Spleen (tissue), 11 donors: ENCODE data around the gene GPR84. TPM values are rescaled to one million over a fixed set of nuclear protein-coding genes. Genes with fewer than 3 reads are reported as not detected.

ENCODE experiments used
- DNase-seq: peaks from one replicate; pipeline ENCODE4 v3.0.0-alpha.2; 2020
- H3K27ac ChIP-seq, 8 donors: fragments of 200-600 bp; sonication (generic) in 7 of 8; 1 replicate in 4 of 8; 2 replicates in 4 of 8; pipeline versions ENCODE4 v1.5.0 to v1.8.0; 2016 to 2021; ENCODE audit warnings: inconsistent platforms in 4 of 8, mild to moderate bottlenecking in 4 of 8, moderate library complexity in 1 of 8
- H3K27me3 ChIP-seq, 7 donors: fragments of 200-600 bp; sonication (generic) in 6 of 7; replicated peaks in 1 of 7; 1 replicate in 4 of 7; 2 replicates in 3 of 7; pipeline versions ENCODE4 v1.5.0 to v1.8.0; 2016 to 2021; ENCODE audit warnings: inconsistent platforms in 3 of 7, mild to moderate bottlenecking in 1 of 7
- H3K36me3 ChIP-seq, 6 donors: fragments of 200-600 bp; sonication (generic) in 5 of 6; 1 replicate in 4 of 6; 2 replicates in 2 of 6; pipeline versions ENCODE4 v1.5.0 to v1.8.0; 2016 to 2021; ENCODE audit warnings: inconsistent platforms in 2 of 6
- H3K4me1 ChIP-seq, 6 donors: fragments of 200-600 bp; sonication (generic) in 5 of 6; 1 replicate in 3 of 6; 2 replicates in 3 of 6; pipeline versions ENCODE4 v1.5.0 to v1.8.0; 2016 to 2021; ENCODE audit warnings: inconsistent platforms in 3 of 6
- H3K4me3 ChIP-seq, 8 donors: fragments of 200-600 bp; sonication (generic) in 7 of 8; 1 replicate in 4 of 8; 2 replicates in 4 of 8; pipeline versions ENCODE4 v1.5.0 to v1.8.0; 2016 to 2021; ENCODE audit warnings: inconsistent platforms in 4 of 8, mild to moderate bottlenecking in 4 of 8, moderate library complexity in 2 of 8
- H3K9me3 ChIP-seq, 8 donors: fragments of 200-600 bp; sonication (generic) in 7 of 8; 1 replicate in 4 of 8; 2 replicates in 4 of 8; pipeline versions ENCODE4 v1.5.0 to v1.8.0; 2016 to 2021; ENCODE audit warnings: inconsistent platforms in 4 of 8
- POLR2A ChIP-seq, 3 donors: fragments of 450-650 bp; IDR thresholded peaks; one replicate each; pipeline ENCODE4 v1.5.1; 2017; ENCODE audit warnings: antibody characterized with exemption in 3 of 3, mild to moderate bottlenecking in 1 of 3
- POLR2AphosphoS5 ChIP-seq, 3 donors: sonication (generic); formaldehyde crosslinking; IDR thresholded peaks; one replicate each; pipeline ENCODE4 v1.5.1; 2017; ENCODE audit warnings: antibody characterized with exemption in 3 of 3
- WGBS, 5 donors: extraction: QIAGEN DNeasy Blood & Tissue Kit in 3 of 5; methylation state at CpG; one replicate each; pipeline versions ENCODE4 v1.1.5 to v1.1.7; 2013 to 2018; 5-methylcytosine and 5-hydroxymethylcytosine counted together
- intact Hi-C: fragments of 100-400 bp; cut with DNase I; formaldehyde crosslinking; loops from one replicate; pipeline ENCODE4 v1.15.0; 2023; ENCODE audit warnings: low total_unique reads
- polyA plus RNA-seq, 3 donors: library from polyadenylated mRNA; stranded (reverse); fragments of 200-250 nt; gene quantifications; one replicate each; pipeline ENCODE4 v1.2.1, GENCODE V29; 2013
- total RNA-seq, 7 donors: library from RNA; depleted of rRNA in 3 of 7; stranded (reverse); fragments of >200 nt in 3 of 7; fragmentation: NEBNext Ultra II Directional in 4 of 7; extraction: Animal tissue kit (Norgen Biotek cat#: 25700) in 4 of 7; gene quantifications; one replicate each; pipeline versions ENCODE4 v1.1.0 to v1.2.1, GENCODE V29; 2016 to 2021
- TF ChIP-seq, protein P1 (sequence below), 11 experiments: fragments of 200-600 bp in 7 of 11; fragments of 450-650 bp in 4 of 11; sonication (generic) in 4 of 11; IDR thresholded peaks in 8 of 11; conservative IDR thresholded peaks in 3 of 11; 1 replicate in 7 of 11; 2 replicates in 4 of 11; pipeline versions ENCODE4 v1.4.0 to v1.8.0; 2016 to 2021; ENCODE audit warnings: antibody characterized with exemption in 11 of 11, inconsistent platforms in 4 of 11, mild to moderate bottlenecking in 1 of 11
- donor health status: healthy with polysubstance abuse.
- donor health status: DM: no; HTN: no; CAD: no; lungs with moderate emphysema.
- donor health status: DM: no; HTN: no; CAD: no.
- donor health status: Bipolar disorder and iron deficiency.
- donor health status: healthy.
- donor health status: DM: no; HTN: no; CAD: no.
- donor health status: DM: yes; HTN: yes; CAD: no.

The GPR84 gene
- total and polyA plus RNA-seq, 10 donors = 0.35 to 12.5 (median 2.3) TPM

- Histone ChIP-seq H3K9me3 (no peaks in the 10 kb centered on the region), H3K4me3 (no peak overlapping the region), H3K36me3 (peaks cover 0 to 100% (median 40%) of the 10 kb centered on the region in 6 donors), H3K27me3 (peaks cover 0 to 18% (median 0%) of the 10 kb centered on the region in 7 donors), H3K4me1 (peaks cover 0 to 47% (median 4%) of the 10 kb centered on the region in 6 donors), H3K27ac (no peak overlapping the region)
- intact Hi-C loops = no loop called here
- TF ChIP-seq, protein P1, sequence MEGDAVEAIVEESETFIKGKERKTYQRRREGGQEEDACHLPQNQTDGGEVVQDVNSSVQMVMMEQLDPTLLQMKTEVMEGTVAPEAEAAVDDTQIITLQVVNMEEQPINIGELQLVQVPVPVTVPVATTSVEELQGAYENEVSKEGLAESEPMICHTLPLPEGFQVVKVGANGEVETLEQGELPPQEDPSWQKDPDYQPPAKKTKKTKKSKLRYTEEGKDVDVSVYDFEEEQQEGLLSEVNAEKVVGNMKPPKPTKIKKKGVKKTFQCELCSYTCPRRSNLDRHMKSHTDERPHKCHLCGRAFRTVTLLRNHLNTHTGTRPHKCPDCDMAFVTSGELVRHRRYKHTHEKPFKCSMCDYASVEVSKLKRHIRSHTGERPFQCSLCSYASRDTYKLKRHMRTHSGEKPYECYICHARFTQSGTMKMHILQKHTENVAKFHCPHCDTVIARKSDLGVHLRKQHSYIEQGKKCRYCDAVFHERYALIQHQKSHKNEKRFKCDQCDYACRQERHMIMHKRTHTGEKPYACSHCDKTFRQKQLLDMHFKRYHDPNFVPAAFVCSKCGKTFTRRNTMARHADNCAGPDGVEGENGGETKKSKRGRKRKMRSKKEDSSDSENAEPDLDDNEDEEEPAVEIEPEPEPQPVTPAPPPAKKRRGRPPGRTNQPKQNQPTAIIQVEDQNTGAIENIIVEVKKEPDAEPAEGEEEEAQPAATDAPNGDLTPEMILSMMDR (IDR thresholded peaks at IDR 0.05 in 8 of 11, conservative IDR thresholded peaks at IDR 0.05 in 3 of 11) = no peak
- no peak for TF ChIP-seq POLR2A (IDR thresholded peaks at IDR 0.05)
- TF ChIP-seq POLR2AphosphoS5 (IDR thresholded peaks at IDR 0.05) = no peak
- 91 to 96% (median 93%) methylated on average over 7 of the region's 7 CpGs for WGBS, 5 donors
- peak; percentile 52 for DNase-seq
Observed at GRCh38 chr12:54405573-54405972, 41.3 kb upstream of the GPR84 start.

GRCh38 chr12:54405106-54405505, 40.8 kb upstream of the GPR84 start:
- intact Hi-C loops = no loop called here
- 79 to 92% (median 88%) methylated on average over 5 to 10 of the region's 10 CpGs for WGBS, 5 donors
- H3K27me3 ChIP-seq = peaks cover 0 to 18% (median 0%) of the 10 kb centered on the region in 7 donors
- no peak overlapping the region for H3K4me3 ChIP-seq
- peaks cover 0 to 100% (median 42%) of the 10 kb centered on the region in 6 donors for H3K36me3 ChIP-seq
- DNase-seq = no peak
- TF ChIP-seq, protein P1 (IDR thresholded peaks at IDR 0.05 in 8 of 11, conservative IDR thresholded peaks at IDR 0.05 in 3 of 11) = no peak
- TF ChIP-seq POLR2AphosphoS5 (IDR thresholded peaks at IDR 0.05) (peak in 1 of 3 donors; percentile 15), POLR2A (IDR thresholded peaks at IDR 0.05) (no peak)
- H3K9me3 ChIP-seq = no peaks in the 10 kb centered on the region
- peak overlapping the region in 1 of 8 donors; percentile 24 for H3K27ac ChIP-seq
- peaks cover 0 to 43% (median 4%) of the 10 kb centered on the region in 6 donors for H3K4me1 ChIP-seq

- peaks cover 0 to 44% (median 5%) of the 10 kb centered on the region in 6 donors for H3K4me1 ChIP-seq
- peaks cover 0 to 18% (median 0%) of the 10 kb centered on the region in 7 donors for H3K27me3 ChIP-seq
- peak overlapping the region in 3 of 8 donors; percentile 18 to 38 (median 24) for H3K27ac ChIP-seq
- 46 to 69% (median 64%) methylated on average over 7 to 11 of the region's 11 CpGs for WGBS, 5 donors
- H3K36me3 ChIP-seq = peaks cover 0 to 100% (median 46%) of the 10 kb centered on the region in 6 donors
- H3K4me3 ChIP-seq = no peak overlapping the region
- no peaks in the 10 kb centered on the region for H3K9me3 ChIP-seq
- TF ChIP-seq, protein P1 (IDR thresholded peaks at IDR 0.05 in 8 of 11, conservative IDR thresholded peaks at IDR 0.05 in 3 of 11) = peak; percentile 84 to 96 (median 92)
- TF ChIP-seq POLR2AphosphoS5 (IDR thresholded peaks at IDR 0.05) = no peak
- intact Hi-C loops = no loop called here
- DNase-seq = no peak
Observed at GRCh38 chr12:54404061-54405004, 40.0 kb upstream of the GPR84 start.

- intact Hi-C loops = no loop called here
- Histone ChIP-seq H3K27me3 (peaks cover 0 to 18% (median 0%) of the 10 kb centered on the region in 7 donors), H3K27ac (no peak overlapping the region), H3K4me3 (no peak overlapping the region), H3K4me1 (peaks cover 0 to 21% (median 4%) of the 10 kb centered on the region in 6 donors), H3K9me3 (no peaks in the 10 kb centered on the region), H3K36me3 (peaks cover 0 to 100% (median 57%) of the 10 kb centered on the region in 6 donors)
- no peak for DNase-seq
- 93 to 100% (median 95%) methylated on average over 2 of the region's 2 CpGs for WGBS, 5 donors
- TF ChIP-seq POLR2AphosphoS5 (IDR thresholded peaks at IDR 0.05) (no peak), POLR2A (IDR thresholded peaks at IDR 0.05) (no peak)
- TF ChIP-seq, protein P1 (IDR thresholded peaks at IDR 0.05 in 8 of 11, conservative IDR thresholded peaks at IDR 0.05 in 3 of 11) = no peak
Observed at GRCh38 chr12:54401119-54401518, 36.8 kb upstream of the GPR84 start.
